ENCODE results near the gene B3GNT7.

- TF ChIP-seq CTCF (conservative IDR thresholded peaks at IDR 0.05; ENCODE audit: low read depth, low read length) (no peak), EZH2phosphoT487 (IDR thresholded peaks at IDR 0.05; ENCODE audit: borderline replicate concordance, low read length) (no peak), EZH2 (IDR thresholded peaks at IDR 0.05; ENCODE audit: low read length, unreplicated experiment) (no peak)
Measured at GRCh38 chr2:231380307-231380706, 15.2 kb upstream of the B3GNT7 start.
